SK-N-SH treated with all-trans-retinoic acid at 6 μM for 48 hours (cell line): ENCODE data around the gene STXBP5.

Experiments
- ATAC-seq: fragments of 200-7000 bp; cut with Tn5 transposase; 3 replicates; pipeline ENCODE4 v1.9.1; 2020; ENCODE audit warnings: mild to moderate bottlenecking, moderate library complexity
- ARNTL ChIP-seq: fragments of 450-650 bp; formaldehyde crosslinking; IDR thresholded peaks from 2 replicates; pipeline ENCODE4 v1.5.0; 2020; ENCODE audit warnings: low read depth, mild to moderate bottlenecking, moderate library complexity, borderline replicate concordance
- BACH2 ChIP-seq: fragments of 250-450 bp; sonication (Bioruptor Pico); IDR thresholded peaks from 2 replicates; pipeline ENCODE4 v1.9.0; 2021; ENCODE audit warnings: mild to moderate bottlenecking, borderline replicate concordance
- CSDC2 ChIP-seq: fragments of 250-450 bp; sonication (Bioruptor Pico); IDR thresholded peaks from 2 replicates; pipeline ENCODE4 v1.5.0; 2020; ENCODE audit warnings: mild to moderate bottlenecking, moderate library complexity
- ESRRG ChIP-seq: fragments of 250-450 bp; sonication (Bioruptor Pico); IDR thresholded peaks from 2 replicates; pipeline ENCODE4 v1.6.1; 2021; ENCODE audit warnings: mild to moderate bottlenecking
- GLIS3 ChIP-seq: fragments of 250-450 bp; sonication (Bioruptor Pico); IDR thresholded peaks from 2 replicates; pipeline ENCODE4 v1.5.0; 2020; ENCODE audit warnings: mild to moderate bottlenecking, moderate library complexity
- ISL1 ChIP-seq: fragments of 250-450 bp; sonication (Bioruptor Pico); IDR thresholded peaks from 2 replicates; pipeline ENCODE4 v2.1.2; 2022; ENCODE audit warnings: mild to moderate bottlenecking, moderate library complexity
- OSR1 ChIP-seq: fragments of 250-450 bp; sonication (Bioruptor Pico); IDR thresholded peaks from 2 replicates; pipeline ENCODE4 v1.8.0; 2022; ENCODE audit warnings: moderate library complexity, mild to moderate bottlenecking, inconsistent platforms
- PPARA ChIP-seq: fragments of 250-450 bp; sonication (Bioruptor Pico); IDR thresholded peaks from 2 replicates; pipeline ENCODE4 v1.5.0; 2020; ENCODE audit warnings: mild to moderate bottlenecking, borderline replicate concordance
- RARB ChIP-seq: fragments of 250-450 bp; sonication (Bioruptor Pico); IDR thresholded peaks from 2 replicates; pipeline ENCODE4 v1.8.0; 2021; ENCODE audit warnings: mild to moderate bottlenecking, moderate library complexity
- SNAI2 ChIP-seq: fragments of 250-450 bp; sonication (Bioruptor Pico); IDR thresholded peaks from 2 replicates; pipeline ENCODE4 v1.5.0; 2020; ENCODE audit warnings: mild to moderate bottlenecking, moderate library complexity
- TCF4 ChIP-seq: fragments of 250-450 bp; sonication (Bioruptor Pico); IDR thresholded peaks from 2 replicates; pipeline ENCODE4 v1.8.0; 2021; ENCODE audit warnings: mild to moderate bottlenecking, moderate library complexity, borderline replicate concordance
- TOX ChIP-seq: fragments of 250-450 bp; sonication (Bioruptor Pico); IDR thresholded peaks from 2 replicates; pipeline ENCODE4 v1.8.0; 2021; ENCODE audit warnings: mild to moderate bottlenecking, moderate library complexity, borderline replicate concordance
- ZC3H10 ChIP-seq: fragments of 250-450 bp; sonication (Bioruptor Pico); IDR thresholded peaks from 2 replicates; pipeline ENCODE4 v1.5.1; 2021; ENCODE audit warnings: mild to moderate bottlenecking, moderate library complexity
- ZFP3 ChIP-seq: fragments of 250-450 bp; sonication (Bioruptor Pico); IDR thresholded peaks from 2 replicates; pipeline ENCODE4 v1.5.0; 2020; ENCODE audit warnings: mild to moderate bottlenecking, moderate library complexity
- ZFP30 ChIP-seq: fragments of 450-650 bp; formaldehyde crosslinking; IDR thresholded peaks from 2 replicates; pipeline ENCODE4 v1.5.0; 2022; ENCODE audit warnings: mild to moderate bottlenecking, moderate library complexity
- ZNF565 ChIP-seq: fragments of 450-650 bp; formaldehyde crosslinking; conservative IDR thresholded peaks from 2 replicates; pipeline ENCODE4 v1.5.0; 2020; ENCODE audit warnings: low read depth, mild to moderate bottlenecking, moderate library complexity
- ZNF70 ChIP-seq: fragments of 450-650 bp; formaldehyde crosslinking; IDR thresholded peaks from 2 replicates; pipeline ENCODE4 v1.5.0; 2020; ENCODE audit warnings: mild to moderate bottlenecking, moderate library complexity
- ZNF8 ChIP-seq: fragments of 450-650 bp; formaldehyde crosslinking; IDR thresholded peaks from 2 replicates; pipeline ENCODE4 v1.5.0; 2020; ENCODE audit warnings: mild to moderate bottlenecking, moderate library complexity
- TF ChIP-seq, protein P1 (sequence below): fragments of 250-450 bp; sonication (Bioruptor Pico); IDR thresholded peaks from 2 replicates; pipeline ENCODE4 v1.5.1; 2021; ENCODE audit warnings: mild to moderate bottlenecking, moderate library complexity
- TF ChIP-seq, protein P2 (sequence below): fragments of 250-450 bp; sonication (Bioruptor Pico); IDR thresholded peaks from 2 replicates; pipeline ENCODE4 v1.5.1; 2020; ENCODE audit warnings: low read depth, mild to moderate bottlenecking, moderate library complexity
- TF ChIP-seq, protein P3 (sequence below): fragments of 250-450 bp; sonication (Bioruptor Pico); IDR thresholded peaks from 2 replicates; pipeline ENCODE4 v1.8.0; 2020; ENCODE audit warnings: mild to moderate bottlenecking, moderate library complexity, borderline replicate concordance
- TF ChIP-seq, protein P4 (sequence below): fragments of 250-450 bp; sonication (Bioruptor Pico); IDR thresholded peaks from 2 replicates; pipeline ENCODE4 v1.5.0; 2020; ENCODE audit warnings: mild to moderate bottlenecking, moderate library complexity

Gene STXBP5

DNA sequence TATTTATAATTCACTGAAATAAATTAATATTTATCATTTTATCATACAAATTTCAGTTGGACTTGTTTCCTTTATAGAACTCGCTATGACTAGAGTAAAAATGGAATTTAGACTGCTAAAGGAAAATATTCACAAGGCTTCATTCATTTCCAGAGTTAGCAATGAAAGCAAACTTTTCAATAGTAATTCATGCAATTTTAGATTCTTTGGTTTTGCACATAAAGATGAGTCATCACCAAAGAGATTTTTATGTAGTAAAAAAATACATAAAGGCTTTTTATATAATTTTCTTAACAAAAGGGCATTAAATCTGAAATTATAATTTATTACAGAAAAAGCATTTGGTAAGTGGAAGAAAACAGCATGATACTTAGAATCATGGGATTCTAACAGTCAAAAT is 37.2 kb upstream of the STXBP5 start:
- TF ChIP-seq ISL1 (CRISPR knock-in tag) (no peak), ZFP30 (CRISPR knock-in tag) (no peak), GLIS3 (CRISPR knock-in tag) (no peak), ZFP3 (no peak), TCF4 (no peak), ZC3H10 (CRISPR knock-in tag) (no peak), SNAI2 (CRISPR knock-in tag) (no peak), ARNTL (CRISPR knock-in tag) (no peak), TOX (CRISPR knock-in tag) (no peak), OSR1 (CRISPR knock-in tag) (no peak)
- TF ChIP-seq, protein P1, sequence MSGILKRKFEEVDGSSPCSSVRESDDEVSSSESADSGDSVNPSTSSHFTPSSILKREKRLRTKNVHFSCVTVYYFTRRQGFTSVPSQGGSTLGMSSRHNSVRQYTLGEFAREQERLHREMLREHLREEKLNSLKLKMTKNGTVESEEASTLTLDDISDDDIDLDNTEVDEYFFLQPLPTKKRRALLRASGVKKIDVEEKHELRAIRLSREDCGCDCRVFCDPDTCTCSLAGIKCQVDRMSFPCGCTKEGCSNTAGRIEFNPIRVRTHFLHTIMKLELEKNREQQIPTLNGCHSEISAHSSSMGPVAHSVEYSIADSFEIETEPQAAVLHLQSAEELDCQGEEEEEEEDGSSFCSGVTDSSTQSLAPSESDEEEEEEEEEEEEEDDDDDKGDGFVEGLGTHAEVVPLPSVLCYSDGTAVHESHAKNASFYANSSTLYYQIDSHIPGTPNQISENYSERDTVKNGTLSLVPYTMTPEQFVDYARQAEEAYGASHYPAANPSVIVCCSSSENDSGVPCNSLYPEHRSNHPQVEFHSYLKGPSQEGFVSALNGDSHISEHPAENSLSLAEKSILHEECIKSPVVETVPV (CRISPR knock-in tag) = no peak
- TF ChIP-seq, protein P2, sequence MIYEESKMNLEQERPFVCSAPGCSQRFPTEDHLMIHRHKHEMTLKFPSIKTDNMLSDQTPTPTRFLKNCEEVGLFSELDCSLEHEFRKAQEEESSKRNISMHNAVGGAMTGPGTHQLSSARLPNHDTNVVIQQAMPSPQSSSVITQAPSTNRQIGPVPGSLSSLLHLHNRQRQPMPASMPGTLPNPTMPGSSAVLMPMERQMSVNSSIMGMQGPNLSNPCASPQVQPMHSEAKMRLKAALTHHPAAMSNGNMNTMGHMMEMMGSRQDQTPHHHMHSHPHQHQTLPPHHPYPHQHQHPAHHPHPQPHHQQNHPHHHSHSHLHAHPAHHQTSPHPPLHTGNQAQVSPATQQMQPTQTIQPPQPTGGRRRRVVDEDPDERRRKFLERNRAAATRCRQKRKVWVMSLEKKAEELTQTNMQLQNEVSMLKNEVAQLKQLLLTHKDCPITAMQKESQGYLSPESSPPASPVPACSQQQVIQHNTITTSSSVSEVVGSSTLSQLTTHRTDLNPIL = no peak
- peak; percentile 13; the same call in 1 of the 3 replicates for ATAC-seq

DNA sequence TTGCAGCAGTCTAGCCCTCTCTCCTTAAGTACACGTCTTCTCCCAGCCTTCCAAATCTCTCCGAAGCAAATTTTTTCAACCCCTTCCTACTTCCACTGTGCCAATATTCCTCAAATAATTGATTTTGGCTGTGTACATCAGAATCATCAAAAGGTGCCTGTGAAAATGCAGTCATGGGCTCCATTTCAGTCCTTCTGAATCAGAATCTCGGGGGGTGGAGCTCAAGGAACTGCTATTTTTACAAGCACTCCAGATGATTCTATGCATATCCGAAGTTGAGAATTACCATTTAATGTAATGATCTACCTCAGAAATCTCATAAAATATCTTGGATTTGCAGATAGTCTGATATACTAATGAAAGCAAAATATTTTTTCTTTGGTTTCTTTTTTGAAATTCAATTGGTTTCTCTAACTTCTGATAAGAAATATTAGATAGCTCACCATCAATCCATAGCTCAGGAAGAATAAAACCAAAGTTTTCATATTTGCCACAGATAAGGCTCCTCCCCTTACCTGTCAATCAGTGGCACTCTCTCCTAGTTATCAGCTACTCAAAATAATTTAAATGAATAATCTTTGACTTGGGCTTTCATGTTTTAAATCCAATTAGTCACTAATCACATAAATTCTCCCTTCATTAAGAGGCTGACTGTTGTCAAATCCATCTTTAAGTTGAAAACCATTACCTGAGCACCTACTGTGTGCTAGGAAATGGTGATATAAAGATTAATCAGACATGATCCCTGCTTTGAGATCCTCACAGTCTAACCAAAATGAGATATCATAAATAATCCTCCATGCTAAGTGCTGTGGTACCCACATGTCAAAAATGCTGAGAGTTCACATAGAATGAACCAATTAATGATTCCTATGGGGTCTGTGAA is 36.4 kb upstream of the STXBP5 start:
- TF ChIP-seq ESRRG (CRISPR knock-in tag) (no peak), OSR1 (CRISPR knock-in tag) (no peak), PPARA (CRISPR knock-in tag) (no peak), ZFP3 (no peak), TCF4 (no peak), BACH2 (no peak), ZNF8 (CRISPR knock-in tag) (no peak)
- TF ChIP-seq, protein P1 (CRISPR knock-in tag) = no peak
- TF ChIP-seq, protein P3, sequence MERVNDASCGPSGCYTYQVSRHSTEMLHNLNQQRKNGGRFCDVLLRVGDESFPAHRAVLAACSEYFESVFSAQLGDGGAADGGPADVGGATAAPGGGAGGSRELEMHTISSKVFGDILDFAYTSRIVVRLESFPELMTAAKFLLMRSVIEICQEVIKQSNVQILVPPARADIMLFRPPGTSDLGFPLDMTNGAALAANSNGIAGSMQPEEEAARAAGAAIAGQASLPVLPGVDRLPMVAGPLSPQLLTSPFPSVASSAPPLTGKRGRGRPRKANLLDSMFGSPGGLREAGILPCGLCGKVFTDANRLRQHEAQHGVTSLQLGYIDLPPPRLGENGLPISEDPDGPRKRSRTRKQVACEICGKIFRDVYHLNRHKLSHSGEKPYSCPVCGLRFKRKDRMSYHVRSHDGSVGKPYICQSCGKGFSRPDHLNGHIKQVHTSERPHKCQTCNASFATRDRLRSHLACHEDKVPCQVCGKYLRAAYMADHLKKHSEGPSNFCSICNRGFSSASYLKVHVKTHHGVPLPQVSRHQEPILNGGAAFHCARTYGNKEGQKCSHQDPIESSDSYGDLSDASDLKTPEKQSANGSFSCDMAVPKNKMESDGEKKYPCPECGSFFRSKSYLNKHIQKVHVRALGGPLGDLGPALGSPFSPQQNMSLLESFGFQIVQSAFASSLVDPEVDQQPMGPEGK (CRISPR knock-in tag) = no peak
- TF ChIP-seq, protein P4, sequence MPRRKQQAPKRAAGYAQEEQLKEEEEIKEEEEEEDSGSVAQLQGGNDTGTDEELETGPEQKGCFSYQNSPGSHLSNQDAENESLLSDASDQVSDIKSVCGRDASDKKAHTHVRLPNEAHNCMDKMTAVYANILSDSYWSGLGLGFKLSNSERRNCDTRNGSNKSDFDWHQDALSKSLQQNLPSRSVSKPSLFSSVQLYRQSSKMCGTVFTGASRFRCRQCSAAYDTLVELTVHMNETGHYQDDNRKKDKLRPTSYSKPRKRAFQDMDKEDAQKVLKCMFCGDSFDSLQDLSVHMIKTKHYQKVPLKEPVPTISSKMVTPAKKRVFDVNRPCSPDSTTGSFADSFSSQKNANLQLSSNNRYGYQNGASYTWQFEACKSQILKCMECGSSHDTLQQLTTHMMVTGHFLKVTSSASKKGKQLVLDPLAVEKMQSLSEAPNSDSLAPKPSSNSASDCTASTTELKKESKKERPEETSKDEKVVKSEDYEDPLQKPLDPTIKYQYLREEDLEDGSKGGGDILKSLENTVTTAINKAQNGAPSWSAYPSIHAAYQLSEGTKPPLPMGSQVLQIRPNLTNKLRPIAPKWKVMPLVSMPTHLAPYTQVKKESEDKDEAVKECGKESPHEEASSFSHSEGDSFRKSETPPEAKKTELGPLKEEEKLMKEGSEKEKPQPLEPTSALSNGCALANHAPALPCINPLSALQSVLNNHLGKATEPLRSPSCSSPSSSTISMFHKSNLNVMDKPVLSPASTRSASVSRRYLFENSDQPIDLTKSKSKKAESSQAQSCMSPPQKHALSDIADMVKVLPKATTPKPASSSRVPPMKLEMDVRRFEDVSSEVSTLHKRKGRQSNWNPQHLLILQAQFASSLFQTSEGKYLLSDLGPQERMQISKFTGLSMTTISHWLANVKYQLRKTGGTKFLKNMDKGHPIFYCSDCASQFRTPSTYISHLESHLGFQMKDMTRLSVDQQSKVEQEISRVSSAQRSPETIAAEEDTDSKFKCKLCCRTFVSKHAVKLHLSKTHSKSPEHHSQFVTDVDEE = no peak
- ATAC-seq = peak; percentile 13; the same call in 2 of the 3 replicates

DNA sequence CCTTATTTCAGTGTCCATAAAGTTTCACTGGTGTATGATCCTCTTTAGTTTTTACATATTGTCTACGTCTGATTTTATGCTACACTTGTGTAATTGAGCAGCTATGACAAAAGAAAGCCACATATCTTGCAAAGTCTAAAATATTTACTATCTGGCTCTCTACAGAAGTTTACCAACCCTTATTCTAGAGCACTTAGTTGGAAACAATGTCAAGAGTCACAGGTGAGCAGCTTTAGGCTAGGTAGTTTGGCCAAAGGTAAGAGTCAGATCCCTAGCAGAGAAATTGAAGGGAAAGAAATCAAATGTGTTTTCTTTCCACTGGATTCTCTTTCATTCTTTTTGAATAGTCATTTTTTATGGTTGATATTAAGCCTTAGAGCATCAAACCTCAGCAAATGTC is 34.7 kb upstream of the STXBP5 start:
- ATAC-seq = no peak
- TF ChIP-seq SNAI2 (CRISPR knock-in tag) (no peak), TCF4 (no peak), TOX (CRISPR knock-in tag) (no peak), ZC3H10 (CRISPR knock-in tag) (no peak), ZNF70 (CRISPR knock-in tag) (no peak), RARB (CRISPR knock-in tag) (no peak), OSR1 (CRISPR knock-in tag) (no peak), ZNF565 (CRISPR knock-in tag) (no peak), ESRRG (CRISPR knock-in tag) (no peak), CSDC2 (CRISPR knock-in tag) (no peak)
- TF ChIP-seq, protein P1 (CRISPR knock-in tag) = no peak
- TF ChIP-seq, protein P2 = no peak
- TF ChIP-seq, protein P4 = no peak
